Kidney (tissue), 14 donors: Measurements from ENCODE around the gene SIT1. TPM values are rescaled to one million over a fixed set of nuclear protein-coding genes. Genes with fewer than 3 reads are reported as not detected.
"Not testable (repeated sequence)": the region's sequence is repeated elsewhere in the genome, so short reads cannot be mapped to it uniquely, and the experiment has no call there.

Experiments
- DNase-seq, 5 donors: peaks; one replicate each; pipeline ENCODE4 v3.0.0-alpha.2; 2013 to 2020
- FAIRE-seq: peaks from 2 replicates; lab custom pipeline; 2012; peaks lifted over from hg19 to GRCh38; lab: Jason Lieb, UNC
- H3K27ac ChIP-seq, 2 donors: one replicate each; pipeline ENCODE4 v1.7.0; 2013; ENCODE audit warnings: low read depth in 2 of 2, low read length in 2 of 2, inconsistent platforms in 1 of 2
- H3K27me3 ChIP-seq: one replicate; pipeline ENCODE4 v1.7.1; 2013; ENCODE audit warnings: low read length, inconsistent platforms; ENCODE audit not compliant: control insufficient read depth, insufficient read depth
- H3K36me3 ChIP-seq, 3 donors: one replicate each; pipeline versions ENCODE4 v1.7.0 to v1.7.1; 2013; ENCODE audit warnings: low read length in 3 of 3, control low read depth in 1 of 3, inconsistent platforms in 1 of 3; ENCODE audit not compliant: insufficient read depth in 3 of 3, control insufficient read depth in 2 of 3
- H3K4me1 ChIP-seq, 3 donors: one replicate each; pipeline versions ENCODE4 v1.7.0 to v1.7.1; 2013; ENCODE audit warnings: low read length in 3 of 3, inconsistent platforms in 1 of 3, low read depth in 1 of 3; ENCODE audit not compliant: control insufficient read depth in 2 of 3, insufficient read depth in 2 of 3
- H3K4me3 ChIP-seq, 3 donors: one replicate each; pipeline versions ENCODE4 v1.7.0 to v1.8.1; 2013; ENCODE audit warnings: low read length in 3 of 3, control low read depth in 1 of 3, inconsistent platforms in 1 of 3
- H3K9ac ChIP-seq, 3 donors: one replicate each; pipeline versions ENCODE4 v1.7.0 to v1.7.1; 2013; ENCODE audit warnings: low read length in 3 of 3, control low read depth in 1 of 3, inconsistent platforms in 1 of 3
- H3K9me3 ChIP-seq, 3 donors: one replicate each; pipeline versions ENCODE4 v1.7.0 to v1.7.1; 2013; ENCODE audit warnings: low read length in 3 of 3, control low read depth in 1 of 3, inconsistent platforms in 1 of 3; ENCODE audit not compliant: control insufficient read depth in 2 of 3, insufficient read depth in 1 of 3
- CTCF ChIP-seq: IDR thresholded peaks from 3 replicates; pipeline ENCODE4 v1.5.1; 2012; ENCODE audit warnings: mild to moderate bottlenecking, moderate library complexity, borderline replicate concordance; ENCODE audit not compliant: insufficient read depth; ENCODE audit errors: extremely low read depth
- intact Hi-C: fragments of 100-400 bp; cut with DNase I; formaldehyde crosslinking; loops from one replicate; pipeline ENCODE4 v1.11.1; 2022
- polyA plus RNA-seq: library from polyadenylated mRNA; stranded (reverse); fragments of 350-450 nt; fragmentation: Illumina TruSeq; extraction: RNeasy Lipid Tissue Mini Kit (QIAGEN cat#74804); gene quantifications from one replicate; pipeline ENCODE4 v1.2.3, GENCODE V29; 2014; ENCODE audit warnings: low read depth, low replicate concordance; ENCODE audit not compliant: insufficient read depth
- total RNA-seq: library from RNA; stranded (reverse); fragmentation: NEBNext Ultra II Directional; extraction: Animal tissue kit (Norgen Biotek cat#: 25700); gene quantifications from one replicate; pipeline ENCODE4 v1.2.1, GENCODE V29; 2021
- donor health status: control.
- donor health status: control.
- donor health status: control.
- donor health status: control.
- donor health status: control.
- donor health status: DM: yes; HTN: yes; CAD: no.
- donor health status: Normal renal cell carcinoma (clear cell type).

Gene SIT1
- total and polyA plus RNA-seq, 2 donors from 2014 or later: 0.32 to 3.1 TPM

DNA sequence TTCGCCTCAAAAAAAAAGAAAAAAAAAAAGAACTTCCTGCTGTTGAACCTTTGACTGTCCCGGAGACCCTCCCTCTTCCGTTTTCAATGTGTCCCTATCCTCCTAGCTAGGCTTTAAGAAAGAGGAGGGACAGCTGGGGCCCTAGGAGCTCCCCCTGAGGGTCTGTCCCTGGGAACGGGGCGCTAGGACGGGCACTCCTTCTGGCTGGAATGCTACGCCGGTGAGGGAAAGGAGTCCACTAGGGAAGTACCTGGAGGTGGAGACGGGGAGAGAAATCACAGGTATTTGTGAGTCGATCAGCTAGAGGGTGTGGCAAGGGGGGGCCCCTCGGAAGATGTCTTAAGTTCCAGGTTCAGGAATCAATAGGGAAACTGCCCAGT is 4.6 kb downstream of the SIT1 start:
- TF ChIP-seq CTCF: no peak
- FAIRE-seq (no peak), DNase-seq (peak in 4 of 5 donors; percentile 71 to 89 (median 86))
- no peaks in the 10 kb centered on the region for H3K9me3 ChIP-seq
- no peaks in the 10 kb centered on the region for H3K27me3 ChIP-seq
- no peaks in the 10 kb centered on the region for H3K36me3 ChIP-seq
- intact Hi-C loops: no loop called here
- H3K4me1 ChIP-seq: peaks cover 0 to 3% (median 0%) of the 10 kb centered on the region in 3 donors
- peak overlapping the region; percentile 88 for H3K27ac ChIP-seq
- H3K9ac ChIP-seq: peak overlapping the region; percentile 38 to 83 (median 68)
- H3K4me3 ChIP-seq: peak overlapping the region; percentile 74 to 97 (median 84)

GRCh38 chr9:35645736-35646135 is 5.0 kb downstream of the SIT1 start:
- FAIRE-seq, H3K27me3 ChIP-seq, H3K9me3 ChIP-seq, intact Hi-C loops, H3K4me1 ChIP-seq, H3K36me3 ChIP-seq, DNase-seq: not testable (repeated sequence)
- Histone ChIP-seq H3K9ac (peak overlapping the region; percentile 38 to 83 (median 68)), H3K27ac (peak overlapping the region; percentile 88), H3K4me3 (peak overlapping the region; percentile 74 to 97 (median 84))

DNA sequence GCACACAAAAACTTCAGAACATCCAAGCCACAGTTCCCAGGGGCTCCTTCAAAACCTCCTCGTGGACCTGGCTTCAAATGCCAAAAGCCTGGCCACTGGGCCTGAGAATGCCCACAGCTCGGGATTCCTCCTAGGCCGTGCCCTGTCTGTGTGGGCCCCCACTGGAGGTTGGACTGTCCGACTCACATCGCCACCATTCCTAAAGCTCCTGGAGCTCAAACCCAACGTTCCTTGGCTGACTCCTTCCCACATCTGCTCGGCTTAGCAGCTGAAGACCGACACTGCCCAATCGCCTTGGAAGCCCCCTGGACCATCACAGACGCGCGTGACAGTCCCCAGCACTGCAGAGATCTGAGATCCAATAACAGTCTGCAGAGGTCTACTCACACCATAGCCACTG is 7.7 kb downstream of the SIT1 start:
- intact Hi-C loops: no loop called here
- H3K27ac ChIP-seq: no peak overlapping the region
- H3K9me3 ChIP-seq: no peaks in the 10 kb centered on the region
- no peaks in the 10 kb centered on the region for H3K27me3 ChIP-seq
- DNase-seq (no peak), FAIRE-seq (no peak)
- H3K4me3 ChIP-seq: no peak overlapping the region
- H3K36me3 ChIP-seq: no peaks in the 10 kb centered on the region
- peaks cover 0 to 3% (median 0%) of the 10 kb centered on the region in 3 donors for H3K4me1 ChIP-seq
- no peak for TF ChIP-seq CTCF
- no peak overlapping the region for H3K9ac ChIP-seq

- H3K4me3 ChIP-seq, intact Hi-C loops, H3K27me3 ChIP-seq, DNase-seq, H3K9me3 ChIP-seq, H3K27ac ChIP-seq, H3K36me3 ChIP-seq, FAIRE-seq, H3K9ac ChIP-seq, H3K4me1 ChIP-seq: not testable (repeated sequence)
Measured at GRCh38 chr9:35641478-35641877, 9.3 kb downstream of the SIT1 start.

GRCh38 chr9:35640431-35640830 is 10.3 kb downstream of the SIT1 start:
- intact Hi-C loops, H3K9ac ChIP-seq, H3K36me3 ChIP-seq, H3K4me1 ChIP-seq, FAIRE-seq, H3K4me3 ChIP-seq, H3K27me3 ChIP-seq, H3K27ac ChIP-seq, H3K9me3 ChIP-seq, DNase-seq: not testable (repeated sequence)
